Right ventricle myocardium inferior (tissue), 1 donor: ENCODE data around the gene KXD1. TPM values are rescaled to one million over a fixed set of nuclear protein-coding genes. Genes with fewer than 3 reads are reported as not detected.

ENCODE experiments used
- total RNA-seq: library from RNA; stranded (reverse); fragmentation: NEBNext Ultra II Directional; extraction: Animal tissue kit (Norgen Biotek cat#: 25700); gene quantifications from one replicate; pipeline ENCODE4 v1.2.1, GENCODE V29; 2021
- donor health status: DM: no; HTN: yes; CAD: no; lungs with severe emphysema.

Gene KXD1
- total RNA-seq, 1 donor from 2014 or later, result 50.3 TPM

Other genes starting within 250 kb of the KXD1 start
- gene LSM4, start 234.8 kb upstream of the KXD1 start, total RNA-seq, result 106 TPM
- gene PGPEP1, start 217.3 kb upstream of the KXD1 start, total RNA-seq, result 29.3 TPM
- 0.46 TPM for gene GDF15, start 171.7 kb upstream of the KXD1 start, total RNA-seq
- 5.0 TPM for gene LRRC25, start 160.2 kb upstream of the KXD1 start, total RNA-seq
- 36.2 TPM for gene SSBP4, start 138.5 kb upstream of the KXD1 start, total RNA-seq
- 26.0 TPM for gene ISYNA1, start 119.7 kb upstream of the KXD1 start, total RNA-seq
- 8.4 TPM for gene ELL, start 35.8 kb upstream of the KXD1 start, total RNA-seq
- gene FKBP8, start 14.3 kb upstream of the KXD1 start, total RNA-seq, result 181 TPM
- gene UBA52, start 14.0 kb downstream of the KXD1 start, total RNA-seq, result 737 TPM
- 79.3 TPM for gene REX1BD, start 30.9 kb downstream of the KXD1 start, total RNA-seq
- gene CRLF1, start 48.9 kb downstream of the KXD1 start, total RNA-seq, result 35.7 TPM
- 2.8 TPM for gene TMEM59L, start 55.0 kb downstream of the KXD1 start, total RNA-seq
- gene KLHL26, start 79.2 kb downstream of the KXD1 start, total RNA-seq, result 6.6 TPM
- gene CRTC1, start 125.8 kb downstream of the KXD1 start, total RNA-seq, result 10.3 TPM
- not detected for gene COMP, start 233.4 kb downstream of the KXD1 start, total RNA-seq